CD4-positive, alpha-beta T cell treated with Interferon gamma for 1 hour (primary cell): ENCODE data around the gene MCMBP.
"Not testable (repeated sequence)": the region's sequence is repeated elsewhere in the genome, so short reads cannot be mapped to it uniquely, and the experiment has no call there.

ENCODE experiments used
- DNase-seq: peaks from one replicate; pipeline ENCODE4 v3.0.0-alpha.2; 2020

The MCMBP gene

DNA sequence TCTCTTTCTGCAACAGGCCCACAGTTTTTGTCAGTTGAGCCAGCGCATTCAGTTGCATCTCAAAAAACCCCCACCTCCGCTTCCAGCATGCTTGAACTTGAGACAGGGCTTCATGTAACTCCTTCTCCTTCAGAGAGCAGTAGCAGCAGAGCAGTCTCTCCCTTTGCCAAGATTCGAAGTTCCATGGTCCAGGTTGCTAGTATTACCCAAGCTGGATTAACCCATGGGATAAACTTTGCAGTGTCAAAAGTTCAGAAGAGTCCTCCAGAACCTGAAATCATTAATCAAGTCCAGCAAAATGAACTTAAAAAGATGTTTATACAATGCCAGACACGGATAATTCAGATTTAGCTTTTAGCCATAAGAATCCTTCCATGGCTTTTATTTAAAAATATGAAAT, 45.2 kb downstream of the MCMBP start:
- DNase-seq: no peak

GRCh38 chr10:119826771-119827170, 45.9 kb downstream of the MCMBP start:
- no peak for DNase-seq

DNA sequence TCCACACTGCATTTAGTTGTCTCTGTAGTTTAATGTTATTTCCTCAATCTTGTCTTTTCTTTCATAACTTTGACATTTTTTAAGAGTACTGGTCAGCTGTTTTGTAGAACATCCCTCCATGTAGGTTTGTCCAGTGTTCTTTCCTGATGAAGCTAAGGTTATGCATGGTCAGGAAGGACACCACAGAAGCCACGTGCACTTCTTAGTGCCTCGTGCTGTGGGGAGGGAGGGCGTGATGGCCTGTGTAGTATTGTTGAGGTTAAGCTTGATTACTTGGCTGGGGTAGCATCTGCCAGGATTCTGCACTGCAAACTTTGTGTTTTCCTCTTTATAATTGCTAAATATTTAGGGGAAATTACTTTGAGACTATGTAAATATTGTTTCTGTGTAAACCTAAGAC, 48.3 kb downstream of the MCMBP start:
- no peak for DNase-seq

GRCh38 chr10:119821182-119821581, 51.5 kb downstream of the MCMBP start:
- DNase-seq: no peak

- DNase-seq: no peak
Measured at GRCh38 chr10:119818889-119819270, 53.8 kb downstream of the MCMBP start.

DNA sequence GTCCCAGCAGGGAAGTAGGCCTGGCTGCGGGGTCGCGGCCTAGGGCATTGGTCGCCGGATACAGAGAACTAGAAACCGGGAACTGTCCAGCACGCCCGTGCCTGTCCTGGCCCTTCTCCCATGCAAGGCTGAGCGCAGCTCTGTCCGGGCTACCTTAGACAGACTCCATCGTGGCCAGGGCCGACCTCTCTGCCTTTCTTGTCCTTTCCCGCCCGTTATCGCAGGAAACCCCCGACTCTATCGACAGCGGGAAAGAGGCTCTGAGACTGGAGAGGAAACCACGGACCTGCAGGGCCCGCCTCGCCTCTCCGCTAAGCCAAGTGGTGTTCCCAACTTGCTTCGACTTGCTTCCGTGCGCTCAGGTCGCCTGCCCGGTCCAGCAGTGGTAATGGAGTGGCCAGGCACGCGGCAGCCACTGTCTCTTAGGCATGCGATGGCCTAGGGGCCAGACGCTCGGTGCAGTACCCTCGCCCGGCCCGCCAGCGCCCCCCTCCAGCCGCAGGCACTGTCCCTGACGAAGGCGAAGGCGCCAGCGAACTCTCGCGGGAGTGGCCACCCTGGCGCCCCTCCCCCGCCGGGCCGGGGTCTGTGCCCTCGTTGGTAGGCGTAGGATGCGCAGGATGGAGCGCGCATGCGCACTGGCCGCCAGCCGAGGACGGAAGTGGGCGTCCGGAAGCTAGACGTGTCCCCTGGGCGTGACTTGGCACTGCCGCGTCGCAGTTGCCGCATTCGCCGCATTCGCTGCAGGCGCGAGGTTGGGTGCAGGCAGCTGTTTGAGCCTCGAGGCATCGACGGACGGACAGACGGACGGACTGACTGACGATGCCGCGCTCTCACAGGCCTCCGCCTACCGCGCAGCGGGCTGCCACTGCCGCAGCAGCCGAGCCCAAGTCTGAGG, 54.4 kb downstream of the MCMBP start:
- peak; percentile 30 for DNase-seq

GRCh38 chr10:119815671-119816070, 57.0 kb downstream of the MCMBP start:
- DNase-seq: no peak

- DNase-seq: no peak
Measured at GRCh38 chr10:119812684-119813083, 60.0 kb downstream of the MCMBP start.

DNA sequence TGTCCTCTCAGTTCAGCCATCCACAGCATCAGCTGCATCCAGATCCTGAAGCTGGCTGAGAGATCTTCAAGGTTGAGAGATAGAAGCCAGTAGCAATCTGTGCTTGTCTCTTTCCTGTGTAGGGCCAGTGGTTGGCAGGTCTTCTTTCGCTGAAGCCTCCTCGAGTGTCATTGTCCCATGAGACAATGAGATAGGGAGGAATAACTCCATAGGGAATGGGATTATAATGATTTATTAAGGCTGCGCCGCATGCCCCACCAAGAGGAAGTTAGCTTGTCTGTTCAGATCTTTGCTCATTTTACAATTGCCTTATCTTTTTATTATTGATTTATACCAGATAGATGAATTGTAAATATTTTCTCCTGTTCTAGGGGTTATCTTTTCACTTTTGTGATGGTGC, 61.5 kb downstream of the MCMBP start:
- no peak for DNase-seq

DNA sequence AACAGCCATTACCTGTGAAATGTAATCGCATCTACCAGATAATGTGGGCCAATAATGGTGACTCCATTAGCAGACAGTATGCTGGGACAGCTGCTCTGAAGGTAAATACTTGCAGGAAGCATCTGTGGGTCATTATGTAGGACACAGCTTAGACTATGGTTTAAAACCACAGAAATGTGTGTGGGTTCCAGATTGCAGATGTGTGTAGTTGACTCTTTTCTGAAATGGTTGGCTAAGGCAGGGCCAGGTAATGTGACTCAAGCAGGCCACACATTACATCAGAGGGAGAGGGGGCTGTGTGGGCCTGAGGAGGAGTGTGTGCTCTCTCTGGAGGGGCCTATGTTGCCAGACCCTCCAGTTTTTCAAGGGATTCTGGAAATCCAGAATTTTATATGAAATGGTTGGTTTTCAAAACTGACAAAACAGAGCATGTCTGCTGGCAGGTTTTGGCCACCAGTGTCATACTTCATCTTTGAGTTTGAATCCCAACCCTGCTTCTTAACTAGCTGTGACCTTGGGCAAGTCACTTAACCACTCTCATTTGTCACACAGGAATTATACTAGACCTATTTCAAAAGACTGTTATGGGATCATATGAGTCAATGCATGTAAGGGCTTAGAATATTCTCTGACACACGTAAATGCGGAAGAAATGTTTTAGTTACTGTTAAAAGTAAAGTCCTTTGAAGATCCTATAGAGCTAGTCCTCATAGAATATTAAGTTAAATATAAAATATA, 64.5 kb downstream of the MCMBP start:
- DNase-seq: no peak

- DNase-seq: no peak
Measured at GRCh38 chr10:119806334-119807130, 66.1 kb downstream of the MCMBP start.

GRCh38 chr10:119805702-119806230, 66.9 kb downstream of the MCMBP start:
- no peak for DNase-seq

- no peak for DNase-seq
Measured at GRCh38 chr10:119803264-119803663, 69.4 kb downstream of the MCMBP start.

DNA sequence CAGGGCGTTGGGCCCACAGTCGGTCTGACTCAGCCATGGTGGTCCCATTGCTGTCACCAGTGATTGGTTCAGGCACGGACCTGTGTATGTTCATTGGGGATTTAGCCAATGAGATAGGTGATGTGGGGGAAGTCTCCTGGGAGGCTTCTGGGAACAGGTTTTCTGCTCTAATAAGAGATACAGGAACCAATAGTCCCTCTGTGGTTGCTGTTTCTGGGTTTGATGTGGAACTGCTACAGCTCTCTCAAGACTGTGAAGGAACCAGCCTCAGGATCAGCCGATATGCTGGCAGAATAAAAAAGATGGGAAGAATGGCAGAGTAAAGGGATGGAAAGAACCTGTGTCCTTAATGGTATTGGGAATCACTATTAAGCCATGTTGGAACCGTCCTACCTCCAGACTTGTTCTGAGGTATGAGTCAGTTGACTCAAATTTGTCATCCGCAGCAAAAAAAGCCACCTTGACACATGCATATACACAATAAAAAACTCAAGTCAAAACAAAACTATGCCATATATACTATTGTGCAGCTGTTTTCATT, 70.6 kb downstream of the MCMBP start:
- DNase-seq: no peak

- DNase-seq: no peak
Measured at GRCh38 chr10:119801176-119801575, 71.5 kb downstream of the MCMBP start.

DNA sequence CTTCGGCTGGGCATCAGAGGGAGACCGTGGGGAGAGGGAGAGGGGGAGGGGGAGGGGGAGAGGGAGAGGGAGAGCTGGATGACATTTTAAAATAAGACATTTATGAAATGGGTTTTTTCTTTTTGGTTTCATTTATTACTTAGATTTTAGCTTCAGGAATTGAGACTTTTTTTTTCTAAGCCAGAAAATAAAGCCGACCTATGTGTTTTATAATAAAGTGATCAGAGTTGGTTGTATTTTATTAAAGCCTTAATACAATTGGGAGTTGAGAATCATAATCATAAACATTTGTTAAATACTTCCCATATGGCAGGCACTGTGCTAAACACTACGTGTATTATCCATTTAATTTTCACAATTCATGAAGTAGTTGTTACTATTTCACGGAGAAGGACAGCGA, 76.6 kb downstream of the MCMBP start:
- no peak for DNase-seq

GRCh38 chr10:119795101-119795500, 77.5 kb downstream of the MCMBP start:
- not testable (repeated sequence) for DNase-seq

DNA sequence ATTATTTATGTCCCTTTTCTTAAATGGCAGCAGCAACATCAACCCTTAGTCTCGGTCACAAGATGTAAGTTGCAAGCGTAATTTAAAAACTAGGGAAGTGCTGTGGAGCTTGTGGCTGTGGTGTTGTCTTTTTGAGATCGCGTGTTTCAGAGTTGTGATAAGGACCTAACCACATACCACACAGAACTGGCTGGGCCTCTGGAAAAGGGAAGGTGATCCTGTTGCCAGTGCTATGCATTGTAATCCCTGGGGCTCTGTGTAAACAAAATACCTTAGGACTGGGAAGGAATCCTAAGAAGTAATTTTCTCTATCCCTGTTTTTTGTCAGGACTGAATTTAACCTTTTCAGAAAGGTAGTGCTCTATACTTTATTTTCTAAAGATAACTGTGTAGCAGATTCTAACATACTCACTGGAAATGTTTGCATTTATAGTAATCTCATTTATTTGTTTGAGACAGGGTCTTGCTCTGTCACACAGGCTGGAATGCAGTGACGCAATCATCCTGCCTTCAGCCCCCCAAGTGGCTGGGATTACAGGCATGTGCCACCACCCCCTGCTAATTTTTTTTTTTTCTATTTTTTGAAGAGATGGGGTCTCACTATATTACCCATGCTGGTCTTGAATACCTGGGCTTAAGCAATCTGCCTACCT, 86.4 kb downstream of the MCMBP start:
- peak; percentile 12 for DNase-seq

DNA sequence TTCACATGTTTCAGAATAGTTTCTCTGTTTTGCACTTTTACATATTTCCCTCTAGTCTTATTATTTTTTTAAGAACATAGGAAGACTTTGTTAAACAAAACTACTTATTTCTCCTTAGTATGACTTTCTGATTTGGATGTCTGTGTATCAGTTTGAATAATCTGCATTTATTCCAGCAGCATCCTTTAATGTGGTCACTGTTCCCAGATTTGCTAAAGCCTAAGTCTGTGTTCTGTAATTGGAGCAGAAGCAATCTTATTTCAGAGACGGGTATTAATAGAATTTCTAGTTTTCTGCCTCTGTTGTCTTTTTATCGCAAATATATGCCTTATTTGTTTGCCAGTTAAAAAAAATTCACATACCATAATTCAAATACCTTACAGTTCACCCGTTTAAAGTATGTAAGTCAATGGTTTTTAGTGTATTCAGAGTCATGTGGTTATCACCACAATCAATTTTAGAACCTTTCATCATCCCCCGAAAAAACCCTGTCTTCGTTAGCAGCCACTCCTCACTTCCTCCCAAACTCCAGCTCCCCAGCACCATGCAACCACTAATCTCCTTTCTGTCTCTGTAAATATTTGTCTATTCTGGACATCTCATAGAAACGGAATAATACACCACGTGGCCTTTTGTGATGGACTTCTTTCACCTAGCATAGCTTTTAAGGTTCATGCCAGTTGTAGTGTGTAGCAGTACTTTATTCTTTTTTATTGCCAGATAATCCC, 88.1 kb downstream of the MCMBP start:
- no peak for DNase-seq

DNA sequence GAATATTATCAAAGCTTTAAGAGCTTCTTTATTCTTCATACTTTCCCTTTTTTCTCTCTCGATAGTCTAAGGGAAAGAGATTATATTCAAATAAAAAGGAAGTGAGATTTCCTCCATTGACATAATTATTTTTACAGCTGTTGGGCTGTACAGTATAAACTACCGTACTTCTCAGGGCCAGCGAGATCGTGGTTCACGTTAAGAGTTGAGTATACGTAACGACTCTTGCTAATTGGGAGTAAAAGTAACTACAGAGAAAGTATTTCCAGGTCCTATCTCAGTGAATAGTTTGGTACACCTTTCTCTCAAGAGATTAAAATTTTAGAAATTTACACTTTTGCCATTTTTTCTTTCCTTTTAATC, 89.0 kb downstream of the MCMBP start:
- DNase-seq: no peak

DNA sequence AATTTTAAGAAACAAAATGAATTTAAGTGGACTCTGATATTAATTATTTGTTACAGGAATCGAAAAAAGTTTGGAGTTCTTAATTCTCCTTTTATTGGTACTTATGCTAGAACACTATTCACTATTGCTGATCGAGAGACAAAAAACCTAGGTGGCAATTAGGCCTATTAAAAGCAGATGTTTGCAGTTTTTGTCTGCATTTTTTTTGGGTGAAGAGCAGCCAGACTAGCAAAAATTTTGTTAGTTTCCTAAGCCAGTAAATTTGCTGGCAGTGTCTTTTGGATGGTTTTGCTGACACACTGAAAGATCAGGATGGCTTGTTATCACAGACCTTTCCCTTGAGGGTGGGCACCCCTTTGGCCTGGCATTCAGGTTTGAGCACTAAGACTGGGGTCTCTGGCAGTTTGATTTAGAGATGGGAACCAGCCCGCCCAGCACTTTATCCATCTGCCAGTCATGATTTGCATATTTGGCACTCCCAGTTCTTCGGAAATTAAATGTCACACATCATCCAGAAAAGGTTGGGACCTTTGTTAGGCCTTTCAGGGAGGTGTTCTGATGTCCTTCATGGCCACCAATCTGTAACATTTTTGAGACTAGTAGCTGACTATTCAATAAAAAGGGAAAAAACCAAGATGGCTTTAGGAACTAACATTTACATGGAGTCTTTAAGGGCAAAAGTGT, 89.5 kb downstream of the MCMBP start:
- no peak for DNase-seq
